ENCODE results near the gene GALNT14. TPM values are rescaled to one million over a fixed set of nuclear protein-coding genes. Genes with fewer than 3 reads are reported as not detected.
A peak's percentile ranks its signal among the peaks of the same experiment; 100 is the strongest.

The GALNT14 gene
- total and polyA plus RNA-seq, 10 donors = 2.7 to 18.5 (median 4.5) TPM

DNA sequence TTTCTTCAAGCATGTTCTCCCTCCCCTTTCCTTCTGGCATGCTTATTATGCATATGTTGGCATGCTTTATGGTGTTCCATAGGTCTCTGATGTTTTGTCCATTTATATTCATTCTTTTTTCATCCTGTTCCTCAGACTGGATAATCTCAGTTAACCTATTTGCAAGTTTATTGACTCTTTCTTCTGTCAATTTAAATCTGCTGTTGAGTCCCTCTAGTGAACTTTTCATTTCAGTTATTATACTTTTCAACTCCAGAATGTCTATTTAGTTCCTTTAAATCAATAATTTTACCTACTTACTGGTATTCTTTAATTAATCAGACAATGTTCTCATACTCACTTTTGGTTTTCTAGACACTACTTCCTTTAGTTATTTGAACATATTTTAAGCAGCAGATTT, 101.2 kb downstream of the GALNT14 start:
- Histone ChIP-seq H3K27me3 (replicated peaks in 1 of 7) (no peaks in the 10 kb centered on the region), H3K27ac (no peak overlapping the region), H3K9me3 (peaks cover 5 to 47% (median 32%) of the 10 kb centered on the region in 8 donors), H3K36me3 (no peaks in the 10 kb centered on the region), H3K4me3 (no peak overlapping the region), H3K4me1 (peaks cover 0 to 12% (median 4%) of the 10 kb centered on the region in 6 donors)
- DNase-seq = no peak
- intact Hi-C loops (cut with DNase I; ENCODE audit: low total_unique reads) = no loop called here
- TF ChIP-seq POLR2A (IDR thresholded peaks at IDR 0.05) = no peak
- no peak for TF ChIP-seq POLR2AphosphoS5 (IDR thresholded peaks at IDR 0.05)
- TF ChIP-seq, protein P1, sequence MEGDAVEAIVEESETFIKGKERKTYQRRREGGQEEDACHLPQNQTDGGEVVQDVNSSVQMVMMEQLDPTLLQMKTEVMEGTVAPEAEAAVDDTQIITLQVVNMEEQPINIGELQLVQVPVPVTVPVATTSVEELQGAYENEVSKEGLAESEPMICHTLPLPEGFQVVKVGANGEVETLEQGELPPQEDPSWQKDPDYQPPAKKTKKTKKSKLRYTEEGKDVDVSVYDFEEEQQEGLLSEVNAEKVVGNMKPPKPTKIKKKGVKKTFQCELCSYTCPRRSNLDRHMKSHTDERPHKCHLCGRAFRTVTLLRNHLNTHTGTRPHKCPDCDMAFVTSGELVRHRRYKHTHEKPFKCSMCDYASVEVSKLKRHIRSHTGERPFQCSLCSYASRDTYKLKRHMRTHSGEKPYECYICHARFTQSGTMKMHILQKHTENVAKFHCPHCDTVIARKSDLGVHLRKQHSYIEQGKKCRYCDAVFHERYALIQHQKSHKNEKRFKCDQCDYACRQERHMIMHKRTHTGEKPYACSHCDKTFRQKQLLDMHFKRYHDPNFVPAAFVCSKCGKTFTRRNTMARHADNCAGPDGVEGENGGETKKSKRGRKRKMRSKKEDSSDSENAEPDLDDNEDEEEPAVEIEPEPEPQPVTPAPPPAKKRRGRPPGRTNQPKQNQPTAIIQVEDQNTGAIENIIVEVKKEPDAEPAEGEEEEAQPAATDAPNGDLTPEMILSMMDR (IDR thresholded peaks at IDR 0.05 in 8 of 11, conservative IDR thresholded peaks at IDR 0.05 in 3 of 11) = no peak

DNA sequence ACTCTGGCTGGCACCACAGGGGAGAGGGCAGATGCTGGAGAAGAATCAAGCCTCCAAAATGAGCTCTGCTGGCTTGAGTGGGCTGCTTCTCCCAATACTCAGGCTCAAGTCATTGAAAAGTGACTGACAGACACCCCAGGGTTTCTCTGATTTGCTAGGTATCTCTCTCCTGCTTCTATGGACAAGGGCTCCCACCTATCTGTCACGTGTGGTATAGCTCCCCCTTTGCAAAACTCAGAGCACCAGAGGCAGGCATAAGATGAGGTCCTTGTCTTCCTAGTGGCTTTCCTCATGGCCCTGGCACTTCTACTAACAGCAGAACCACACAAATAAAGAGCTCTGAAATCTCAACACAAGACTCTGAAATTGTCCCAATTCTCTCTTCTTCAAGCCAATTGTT, 105.2 kb downstream of the GALNT14 start:
- peak overlapping the region in 7 of 8 donors; percentile 59 to 82 (median 75) for H3K27ac ChIP-seq
- H3K9me3 ChIP-seq = peaks cover 5 to 34% (median 24%) of the 10 kb centered on the region in 8 donors
- 24 to 69% (median 44%) methylated on average over 1 of the region's 1 CpG for WGBS, 5 donors
- H3K4me3 ChIP-seq = no peak overlapping the region
- H3K36me3 ChIP-seq = no peaks in the 10 kb centered on the region
- no peak for TF ChIP-seq POLR2AphosphoS5 (IDR thresholded peaks at IDR 0.05)
- TF ChIP-seq, protein P1 (IDR thresholded peaks at IDR 0.05 in 8 of 11, conservative IDR thresholded peaks at IDR 0.05 in 3 of 11) = peak in 1 of 11 experiments; percentile 11
- intact Hi-C loops (cut with DNase I; ENCODE audit: low total_unique reads) = no loop called here
- DNase-seq = no peak
- H3K4me1 ChIP-seq = peaks cover 0 to 20% (median 4%) of the 10 kb centered on the region in 6 donors
- H3K27me3 ChIP-seq (replicated peaks in 1 of 7) = no peaks in the 10 kb centered on the region

DNA sequence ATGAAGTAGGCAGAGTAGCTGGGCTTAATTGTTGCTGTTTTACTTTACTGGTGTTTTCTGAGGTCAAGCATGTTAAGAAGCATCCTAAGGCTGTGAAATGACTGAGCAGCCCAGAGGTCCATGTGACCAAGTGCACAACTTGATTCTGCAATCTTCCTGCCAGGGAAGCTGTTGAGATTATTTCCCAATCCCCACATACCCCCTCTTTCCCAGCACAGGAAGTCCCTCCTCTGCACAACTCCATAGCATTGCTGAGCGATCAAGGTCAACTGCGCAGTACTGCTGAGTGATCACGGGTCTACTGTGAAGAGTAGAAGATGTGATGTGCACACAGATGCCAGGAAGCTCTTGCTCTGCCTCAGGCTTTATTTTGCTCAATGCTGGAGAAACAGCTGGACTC, 105.8 kb downstream of the GALNT14 start:
- H3K9me3 ChIP-seq = peaks cover 3 to 29% (median 21%) of the 10 kb centered on the region in 8 donors
- DNase-seq = no peak
- 33 to 63% (median 50%) methylated on average over 3 of the region's 3 CpGs for WGBS, 5 donors
- no peak overlapping the region for H3K4me3 ChIP-seq
- intact Hi-C loops (cut with DNase I; ENCODE audit: low total_unique reads) = no loop called here
- H3K36me3 ChIP-seq = no peaks in the 10 kb centered on the region
- peaks cover 0 to 20% (median 4%) of the 10 kb centered on the region in 6 donors for H3K4me1 ChIP-seq
- TF ChIP-seq POLR2AphosphoS5 (IDR thresholded peaks at IDR 0.05) (peak in 2 of 3 donors; percentile 9 to 77), POLR2A (IDR thresholded peaks at IDR 0.05) (no peak)
- TF ChIP-seq, protein P1 (IDR thresholded peaks at IDR 0.05 in 8 of 11, conservative IDR thresholded peaks at IDR 0.05 in 3 of 11) = no peak
- H3K27me3 ChIP-seq (replicated peaks in 1 of 7) = no peaks in the 10 kb centered on the region
- peak overlapping the region in 7 of 8 donors; percentile 59 to 82 (median 75) for H3K27ac ChIP-seq

DNA sequence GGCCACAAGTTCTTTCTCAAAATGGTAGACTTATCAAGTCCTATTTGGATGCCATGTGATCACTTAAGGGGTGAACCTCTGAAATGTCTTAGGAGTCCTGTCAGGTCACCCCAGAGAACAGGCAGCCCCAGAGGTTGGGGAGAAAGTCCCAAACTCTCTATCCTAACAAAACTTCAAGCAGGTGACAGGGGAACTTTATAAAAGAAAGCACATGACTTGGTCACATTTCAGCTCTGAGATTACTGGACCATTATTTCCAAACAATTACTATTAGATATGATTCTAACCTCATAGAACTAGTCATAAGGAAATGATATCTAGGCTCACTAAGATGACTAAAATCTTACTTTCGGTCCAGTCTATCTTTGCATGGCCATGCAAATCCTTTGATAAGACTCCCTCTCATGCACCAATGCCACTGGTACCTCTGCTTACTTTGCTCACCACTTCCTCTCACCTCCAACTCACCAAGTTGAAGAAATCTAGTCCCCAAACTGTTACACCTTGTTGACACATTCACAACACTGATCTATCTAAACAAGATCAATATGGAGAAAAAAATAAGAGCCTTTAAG, 107.0 kb downstream of the GALNT14 start:
- H3K36me3 ChIP-seq = no peaks in the 10 kb centered on the region
- H3K4me1 ChIP-seq = peaks cover 0 to 20% (median 4%) of the 10 kb centered on the region in 6 donors
- H3K27ac ChIP-seq = peak overlapping the region in 3 of 8 donors; percentile 77 to 82 (median 80)
- DNase-seq = no peak
- H3K9me3 ChIP-seq = peaks cover 0 to 16% (median 8%) of the 10 kb centered on the region in 8 donors
- 0 to 50% (median 37%) methylated on average over 1 of the region's 1 CpG for WGBS, 5 donors
- TF ChIP-seq POLR2A (IDR thresholded peaks at IDR 0.05) (no peak), POLR2AphosphoS5 (IDR thresholded peaks at IDR 0.05) (no peak)
- TF ChIP-seq, protein P1 (IDR thresholded peaks at IDR 0.05 in 8 of 11, conservative IDR thresholded peaks at IDR 0.05 in 3 of 11) = no peak
- H3K4me3 ChIP-seq = no peak overlapping the region
- no peaks in the 10 kb centered on the region for H3K27me3 ChIP-seq (replicated peaks in 1 of 7)
- intact Hi-C loops (cut with DNase I; ENCODE audit: low total_unique reads) = no loop called here
